Stimulated activated CD8-positive, alpha-beta memory T cell treated with anti-CD3 and anti-CD28 coated beads, Interleukin-7, amount 100 ng/mL, for 48 hours (primary cell): ENCODE results near the gene GALNT3.
A peak's percentile ranks its signal among the peaks of the same experiment; 100 is the strongest.

Experiments used
- DNase-seq, 2 donors: peaks; one replicate each; pipeline ENCODE4 v3.0.0-alpha.2; 2020; ENCODE audit warnings: low read depth in 1 of 2; ENCODE audit errors: extremely low read depth in 1 of 2

The GALNT3 gene

DNA sequence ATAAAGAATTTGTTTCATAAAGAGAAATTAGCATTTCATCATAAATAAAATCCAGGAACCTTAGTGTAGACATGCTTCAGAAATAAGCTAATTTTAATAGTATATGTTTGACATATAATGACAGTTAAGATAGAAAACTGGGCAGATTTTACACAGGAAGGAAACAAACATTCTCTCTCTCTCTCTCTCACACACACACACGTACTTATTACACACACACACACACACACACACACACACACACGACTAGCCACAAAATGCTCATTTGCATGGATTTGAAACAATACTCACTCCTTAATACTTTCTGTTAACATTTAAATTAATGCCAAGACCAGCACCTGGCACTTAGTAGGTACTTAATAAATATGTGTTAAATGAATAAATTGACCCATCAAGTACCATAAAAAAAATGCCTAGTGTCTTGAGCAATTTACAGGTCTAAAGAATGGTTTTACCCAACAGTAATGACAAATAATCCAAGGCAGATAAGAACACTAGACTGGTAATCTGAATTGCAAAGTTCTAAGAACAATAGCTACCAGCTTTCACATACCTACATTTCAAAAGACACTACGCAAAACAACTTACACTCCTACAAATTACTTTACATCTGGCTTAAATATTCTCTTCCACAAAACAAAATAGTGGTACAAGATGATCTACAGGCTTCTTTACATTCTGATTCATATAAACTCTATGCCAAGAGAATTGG, 2.9 kb upstream of the GALNT3 start:
- DNase-seq, result no peak

DNA sequence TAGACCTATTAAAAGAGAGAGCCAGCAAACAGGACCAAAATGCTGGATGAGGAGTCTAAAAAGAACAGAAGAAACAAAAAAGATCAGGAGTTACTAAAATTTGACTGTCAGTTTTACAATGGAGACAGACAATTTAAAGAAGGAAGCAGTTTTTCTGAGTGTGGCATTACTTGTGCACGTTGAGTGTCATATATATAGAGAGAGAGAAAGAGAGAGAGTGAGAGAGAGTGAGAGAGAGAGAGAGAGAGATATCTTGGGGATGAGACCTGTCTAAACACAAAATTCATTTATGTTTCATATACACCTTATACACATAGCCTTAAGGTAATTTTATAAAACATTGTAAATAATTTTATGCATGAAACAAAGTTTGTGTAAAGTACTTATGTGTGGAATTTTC, 2.1 kb upstream of the GALNT3 start:
- no peak for DNase-seq

DNA sequence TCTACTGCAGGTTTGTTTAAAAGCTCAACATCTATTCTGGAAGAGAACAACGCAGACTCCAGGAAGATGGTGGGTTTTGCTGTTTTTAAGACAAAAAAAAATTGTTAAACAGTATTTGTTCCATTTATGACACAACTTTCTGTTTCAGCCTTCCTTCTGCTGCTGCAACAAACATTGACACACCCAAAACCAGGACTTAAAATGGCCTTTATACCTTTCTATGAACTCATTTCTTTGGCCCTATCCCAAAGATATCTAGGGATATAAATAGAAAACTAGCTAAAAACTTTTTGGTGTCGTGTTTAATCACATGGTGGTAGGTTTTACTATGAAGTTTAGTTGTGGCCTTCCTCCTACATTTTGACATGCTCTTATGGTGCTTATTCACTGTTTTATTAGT, 964 bp upstream of the GALNT3 start:
- no peak for DNase-seq

DNA sequence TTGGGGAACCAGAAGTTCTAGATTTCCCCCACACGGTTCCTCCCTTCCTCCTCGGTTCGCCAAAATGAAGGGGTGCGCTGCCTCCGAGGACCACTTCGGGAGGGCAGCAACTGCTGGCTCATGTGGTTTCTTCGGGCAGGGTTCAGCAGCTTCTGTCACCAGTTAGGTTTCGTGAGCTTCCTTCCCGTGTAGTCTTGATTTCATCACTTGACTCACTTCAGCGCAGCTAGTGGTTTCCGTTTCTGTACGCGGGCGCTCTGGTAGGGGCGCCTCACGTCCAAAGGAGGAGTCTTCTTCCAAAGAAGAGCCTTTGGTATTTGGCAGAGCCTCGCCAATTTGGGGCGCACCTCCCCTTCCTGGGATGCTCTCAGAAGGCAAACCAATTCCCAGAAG, 485 bp upstream of the GALNT3 start:
- peak; percentile 53 to 61 for DNase-seq

DNA sequence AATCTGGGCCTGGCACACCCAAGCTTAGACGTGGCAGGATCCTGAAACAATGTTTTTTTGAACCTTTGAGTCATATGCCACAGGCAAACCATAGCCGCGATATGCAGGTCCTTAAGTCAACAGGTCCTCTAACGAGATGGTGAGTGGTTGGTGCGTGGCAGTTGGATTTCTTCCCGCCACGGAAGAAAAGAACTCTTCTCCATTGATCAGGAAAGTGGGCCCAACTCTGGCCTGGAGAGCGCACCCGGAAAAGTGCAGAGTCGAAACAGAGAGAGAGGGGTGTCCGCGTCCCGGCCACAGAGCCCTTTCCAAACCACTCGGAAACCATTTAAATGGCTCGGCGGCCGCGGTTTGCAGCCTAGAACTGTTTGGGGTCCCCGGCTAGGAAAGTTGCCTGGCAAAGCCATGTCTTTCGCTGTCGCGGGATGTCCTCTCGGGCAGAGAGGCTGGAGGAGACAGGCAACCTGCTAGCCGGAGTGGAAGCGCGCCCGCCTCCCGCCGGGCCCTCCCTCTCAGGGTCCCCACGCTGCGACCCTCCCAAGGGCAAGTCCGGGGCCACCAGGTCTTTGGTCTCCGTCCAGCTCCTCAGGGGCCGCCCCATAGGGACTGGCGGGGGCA, 777 bp downstream of the GALNT3 start:
- DNase-seq, result no peak

DNA sequence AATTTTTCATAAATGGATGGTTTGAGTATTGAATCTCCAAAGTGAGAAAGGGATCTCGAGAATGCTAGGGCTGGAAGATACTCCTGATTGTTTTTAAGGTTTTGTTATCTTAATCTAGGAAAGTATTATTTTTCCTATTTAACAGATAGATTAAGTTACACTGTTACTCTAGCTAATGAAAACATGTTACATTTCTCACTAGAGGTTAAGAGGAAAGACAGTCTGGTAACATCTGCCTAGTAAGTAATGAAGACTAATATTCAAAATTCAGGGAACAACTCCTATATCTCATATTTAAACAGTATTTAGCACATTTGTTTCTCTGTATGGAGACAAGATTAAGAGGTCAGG, 2.0 kb downstream of the GALNT3 start:
- DNase-seq, result no peak

DNA sequence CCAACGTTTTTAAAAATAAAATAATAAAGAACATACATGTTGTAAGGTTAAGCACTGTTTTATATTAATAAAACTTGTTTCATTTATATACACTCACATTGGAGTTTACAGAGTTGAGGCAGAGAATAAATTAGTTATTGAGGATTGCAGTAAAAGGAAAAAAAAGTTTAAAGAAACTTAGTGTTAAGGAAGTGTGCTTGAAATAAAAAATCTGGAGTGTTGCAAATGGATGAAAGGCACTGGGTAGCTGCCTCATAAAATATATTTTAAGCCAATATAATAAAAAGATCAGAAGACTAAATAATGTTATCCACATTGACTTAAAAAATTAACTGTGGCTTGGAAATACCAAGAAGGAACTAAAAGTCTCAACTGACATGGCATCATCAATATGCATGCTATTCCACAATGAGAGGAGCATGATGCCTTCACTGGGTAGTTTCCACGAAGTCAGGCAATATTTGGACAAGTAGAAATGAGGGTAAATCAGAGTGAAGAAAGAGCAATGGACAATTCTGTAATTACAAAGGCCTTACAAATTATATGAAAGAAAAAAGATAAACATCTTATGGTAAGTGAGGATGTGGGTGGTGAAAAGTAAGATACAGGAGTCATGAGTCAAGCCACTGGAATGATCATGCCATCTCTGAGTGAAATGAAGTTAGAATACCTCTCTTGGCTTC, 2.5 kb downstream of the GALNT3 start:
- DNase-seq, result no peak

DNA sequence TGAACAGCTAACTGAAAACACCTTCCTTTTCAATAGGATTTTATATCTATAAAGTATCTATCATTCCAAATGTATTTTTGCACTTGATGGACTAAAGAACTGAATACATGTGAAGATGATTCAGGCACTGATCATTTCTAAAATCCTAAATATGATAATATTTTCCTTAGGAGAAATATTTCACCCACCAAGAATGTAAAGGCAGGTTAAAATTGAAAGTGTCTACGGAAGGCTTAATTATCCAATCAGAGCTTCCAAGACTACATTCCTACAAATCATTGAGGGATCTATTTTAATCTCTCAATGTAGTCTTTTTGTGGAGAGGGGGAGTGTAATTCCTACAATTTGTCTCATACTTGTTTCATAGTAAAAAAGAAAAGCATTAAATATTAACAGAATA, 3.6 kb downstream of the GALNT3 start:
- DNase-seq, result no peak

DNA sequence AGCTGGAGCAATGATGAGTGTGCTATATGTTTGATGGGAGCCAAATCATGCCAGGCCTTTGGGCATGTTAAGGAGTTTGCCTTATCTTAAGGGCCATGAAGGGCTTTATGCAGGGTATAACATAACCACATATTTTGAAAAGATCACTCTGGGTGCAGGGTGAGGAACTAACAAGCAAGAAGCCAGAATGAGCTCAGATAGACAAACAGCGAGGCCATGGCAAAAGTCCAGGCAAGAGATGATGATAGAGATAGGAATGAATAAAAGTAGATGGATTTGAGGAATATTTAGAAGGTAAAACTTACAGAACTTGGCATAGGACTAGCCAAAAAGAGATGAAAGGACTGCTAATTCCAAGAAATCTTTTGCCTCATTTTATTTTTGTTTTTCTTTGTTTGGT, 6.7 kb downstream of the GALNT3 start:
- no peak for DNase-seq

DNA sequence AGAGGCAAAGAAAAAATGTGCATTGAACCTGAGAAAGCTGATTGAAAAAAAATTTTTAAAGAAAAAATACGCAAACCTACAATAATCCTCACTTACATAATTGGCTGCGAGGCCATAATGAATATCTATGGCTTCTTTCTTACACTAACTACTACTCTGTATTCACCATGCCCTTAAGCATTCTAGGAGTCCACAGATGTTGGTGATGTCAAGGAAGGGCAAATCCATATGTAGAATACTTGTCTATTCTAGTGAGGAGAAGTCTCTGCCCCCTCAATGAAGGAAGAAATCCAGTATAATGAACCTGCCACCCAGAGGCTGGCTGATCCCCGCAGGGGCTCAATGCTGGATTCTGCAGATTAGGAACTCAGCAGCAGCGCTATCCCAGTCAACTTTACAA, 14.3 kb downstream of the GALNT3 start:
- no peak for DNase-seq

DNA sequence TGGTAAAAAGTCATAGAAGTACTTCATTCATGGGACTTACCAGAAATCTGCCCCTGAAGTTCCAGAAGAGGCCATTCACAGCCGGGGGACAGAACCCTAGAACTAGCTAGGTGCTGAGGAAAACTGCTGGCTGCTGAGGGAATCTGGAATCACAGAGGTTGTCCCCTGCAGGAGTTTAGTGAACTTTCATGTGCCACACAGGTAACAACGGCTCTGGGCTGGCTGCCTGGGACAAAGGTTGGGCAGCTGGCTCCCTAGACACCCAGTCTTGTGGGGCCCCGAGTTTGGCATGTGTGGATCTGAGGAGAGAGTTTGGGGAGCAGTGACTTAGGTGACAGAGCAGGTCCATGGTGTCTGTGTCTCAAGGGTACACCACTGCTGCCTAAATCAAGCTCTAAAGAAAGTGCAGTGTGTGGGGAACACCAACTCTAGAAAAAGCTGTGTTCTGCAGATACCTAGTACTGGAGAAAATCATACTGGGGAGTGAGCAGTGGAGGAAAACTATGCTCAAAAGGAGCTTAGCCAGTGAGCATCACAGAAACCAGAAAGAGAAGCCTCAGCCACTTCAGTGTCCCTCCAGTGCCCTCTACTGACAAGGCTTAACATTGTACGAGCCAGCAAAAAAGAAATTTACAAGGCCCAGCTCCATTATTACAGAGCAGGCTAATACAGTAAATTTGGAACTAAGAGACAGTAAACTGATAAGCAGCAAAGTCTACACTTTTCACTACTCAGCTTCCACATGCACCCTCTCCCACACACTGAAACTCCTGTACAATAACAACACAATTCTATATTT, 15.2 kb downstream of the GALNT3 start:
- no peak for DNase-seq

DNA sequence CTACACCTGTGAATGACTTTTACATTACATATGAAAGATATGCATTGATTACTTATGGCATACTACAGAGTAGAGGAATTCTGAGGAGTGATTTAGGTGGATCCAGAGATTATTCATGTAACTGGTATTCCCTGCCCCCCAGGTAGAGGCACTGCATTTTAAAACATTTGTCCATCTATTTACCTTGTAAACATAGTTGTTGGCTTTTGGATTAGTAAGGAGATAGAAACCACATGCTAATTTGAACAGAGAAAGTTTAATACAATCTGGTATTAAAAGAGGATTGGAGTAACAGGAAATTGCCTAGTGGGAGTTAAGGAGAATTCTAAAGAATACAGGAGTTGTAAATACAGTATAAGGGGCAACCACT, 15.9 kb downstream of the GALNT3 start:
- no peak for DNase-seq

DNA sequence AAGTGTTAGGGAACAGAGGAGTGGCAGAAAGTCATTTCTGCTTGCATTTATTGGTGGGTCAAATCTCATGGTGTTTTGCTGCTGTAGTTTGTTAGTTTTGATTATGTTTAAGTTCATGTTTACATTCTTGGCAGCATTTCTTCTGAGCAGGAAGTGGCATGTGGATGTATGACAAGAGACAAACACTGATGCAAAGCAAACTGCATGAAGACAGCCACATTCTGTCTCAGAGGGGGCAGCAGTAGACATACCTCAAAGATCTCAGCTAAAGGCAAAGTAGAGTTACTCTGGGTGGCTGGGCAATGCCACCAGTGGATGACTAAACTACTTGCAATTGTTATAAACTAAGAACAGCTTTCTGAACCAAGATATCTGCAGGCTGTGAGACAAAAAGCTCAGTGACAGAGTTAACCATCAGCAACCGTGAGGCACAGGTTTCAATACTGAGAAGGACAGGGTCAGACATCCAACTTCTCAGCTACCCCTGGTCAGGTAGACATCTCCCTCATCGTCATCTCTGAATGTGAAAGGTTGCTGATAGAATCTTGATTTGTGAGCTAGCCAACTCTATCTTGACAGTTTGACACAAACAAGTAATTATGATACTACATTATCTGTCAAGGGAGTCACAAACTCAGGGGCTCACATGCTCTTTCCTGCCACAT, 16.4 kb downstream of the GALNT3 start:
- no peak for DNase-seq

DNA sequence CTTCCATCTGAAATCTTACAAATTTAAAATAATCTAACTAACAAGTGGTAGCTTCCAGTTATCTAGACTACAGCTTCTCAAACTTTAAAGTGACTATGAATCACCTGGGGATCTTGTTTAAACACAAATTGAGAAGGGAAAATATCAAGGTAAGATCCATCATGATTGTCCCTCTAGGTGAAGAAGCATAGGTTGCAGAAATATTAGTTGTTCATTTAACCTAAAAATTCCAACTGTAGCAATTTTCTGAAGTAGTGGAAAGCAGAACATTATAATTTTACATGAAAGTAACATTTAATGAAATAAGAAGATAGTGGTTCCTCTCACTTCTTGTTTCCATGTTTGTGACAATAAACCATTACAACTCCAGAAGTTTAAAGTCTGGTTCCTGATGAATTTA, 17.3 kb downstream of the GALNT3 start:
- no peak for DNase-seq

DNA sequence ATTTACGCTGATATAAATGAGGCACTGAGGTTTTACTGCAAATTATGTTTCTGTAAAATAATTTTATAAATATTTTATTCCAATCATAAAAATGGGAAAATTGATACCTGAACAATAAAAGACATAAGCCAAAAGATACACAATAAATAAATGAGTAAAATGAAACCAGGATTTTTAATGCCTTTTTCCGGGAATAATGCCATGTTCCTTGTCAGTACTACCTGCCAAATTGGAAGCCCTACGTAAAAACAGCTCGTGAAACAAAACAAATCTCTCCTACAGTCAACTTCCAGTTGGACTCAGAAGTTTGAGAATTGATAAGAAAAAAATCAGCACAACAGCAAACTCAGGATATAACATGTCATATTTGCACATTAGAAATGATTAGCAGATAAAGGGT, 18.0 kb downstream of the GALNT3 start:
- DNase-seq, result no peak

DNA sequence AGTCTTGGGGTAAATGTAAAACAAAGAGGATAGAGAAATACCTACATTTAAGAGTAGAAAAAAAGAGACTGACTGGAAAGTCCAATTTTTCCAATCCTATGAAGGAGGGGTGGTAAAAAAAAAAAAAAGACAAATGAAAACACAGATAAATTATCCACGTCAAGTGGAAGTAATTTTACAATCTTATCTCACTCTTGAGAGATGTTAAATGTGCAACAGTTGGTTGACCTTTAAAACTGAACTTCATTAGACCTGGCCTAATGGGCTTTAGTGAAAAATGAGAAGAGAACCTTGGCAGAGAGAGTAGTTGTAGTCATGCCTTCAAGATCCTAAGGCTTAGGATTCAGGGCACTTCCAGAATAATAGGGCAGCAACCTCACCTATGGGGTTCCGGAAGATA, 20.4 kb downstream of the GALNT3 start:
- no peak for DNase-seq

DNA sequence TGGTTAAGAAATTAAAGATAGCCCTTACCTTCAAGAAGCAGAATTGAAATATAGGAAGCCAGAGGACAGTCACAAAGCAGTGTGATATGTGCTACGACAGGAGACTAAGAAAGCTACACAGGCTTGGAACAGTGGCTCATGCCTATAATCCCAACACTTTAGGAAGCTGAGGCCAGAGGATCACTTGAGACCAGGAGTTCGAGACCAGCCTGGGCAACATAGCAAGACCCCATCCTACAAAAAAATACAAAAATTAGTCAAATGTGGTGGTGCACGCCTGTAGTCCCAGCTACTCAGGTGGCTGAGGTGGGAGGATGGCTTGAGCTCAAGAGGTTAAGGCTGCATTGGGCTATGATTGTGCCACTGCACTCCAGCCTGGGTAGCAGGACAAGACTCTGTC, 21.9 kb downstream of the GALNT3 start:
- DNase-seq, result no peak

DNA sequence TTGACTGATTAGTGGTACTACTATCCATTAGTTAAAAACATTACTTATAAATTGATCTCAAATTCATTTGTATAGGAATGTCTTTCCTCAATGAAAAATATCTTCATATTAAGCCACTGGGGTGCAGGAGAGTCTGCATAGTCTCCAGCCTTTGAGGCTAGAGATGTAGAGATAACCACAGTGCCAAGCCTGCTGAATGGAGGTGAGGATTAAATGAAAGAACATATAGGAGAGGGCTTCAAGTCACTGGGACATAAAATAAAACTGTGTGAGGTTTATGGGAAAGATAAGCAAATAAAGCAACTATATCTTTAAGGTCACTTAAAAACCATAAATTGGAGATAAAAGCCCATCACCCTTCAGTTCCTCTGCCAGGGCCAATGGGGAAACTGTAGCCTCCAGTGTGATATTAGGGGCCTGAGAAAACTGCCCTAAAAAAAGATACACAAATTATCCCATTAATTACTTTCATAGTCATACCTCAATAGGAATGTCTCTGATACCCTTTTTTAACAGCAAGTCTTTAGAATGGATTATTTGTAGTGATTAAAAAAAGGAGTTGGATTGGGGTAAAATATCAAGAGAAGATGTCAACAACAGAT, 27.6 kb downstream of the GALNT3 start:
- DNase-seq, result no peak

DNA sequence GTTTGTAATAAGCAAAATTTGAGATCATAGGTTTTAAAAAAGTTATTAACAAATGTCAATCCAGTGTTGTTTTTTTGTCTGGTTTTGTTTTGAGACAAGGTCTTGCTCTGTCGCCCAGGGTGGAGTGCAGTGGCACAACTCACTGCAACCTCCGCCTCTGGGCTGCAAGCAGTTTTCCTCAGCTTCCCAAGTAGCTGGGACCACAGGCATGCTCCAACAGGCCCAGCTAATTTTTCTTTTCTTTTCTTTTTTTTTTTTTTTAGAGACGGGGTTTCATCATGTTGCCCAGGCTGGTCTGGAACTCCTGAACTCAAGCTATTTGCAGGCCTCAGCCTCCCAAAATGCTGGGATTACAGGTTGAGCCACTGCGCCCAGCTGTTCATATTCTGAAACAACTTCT, 31.3 kb downstream of the GALNT3 start:
- no peak for DNase-seq

DNA sequence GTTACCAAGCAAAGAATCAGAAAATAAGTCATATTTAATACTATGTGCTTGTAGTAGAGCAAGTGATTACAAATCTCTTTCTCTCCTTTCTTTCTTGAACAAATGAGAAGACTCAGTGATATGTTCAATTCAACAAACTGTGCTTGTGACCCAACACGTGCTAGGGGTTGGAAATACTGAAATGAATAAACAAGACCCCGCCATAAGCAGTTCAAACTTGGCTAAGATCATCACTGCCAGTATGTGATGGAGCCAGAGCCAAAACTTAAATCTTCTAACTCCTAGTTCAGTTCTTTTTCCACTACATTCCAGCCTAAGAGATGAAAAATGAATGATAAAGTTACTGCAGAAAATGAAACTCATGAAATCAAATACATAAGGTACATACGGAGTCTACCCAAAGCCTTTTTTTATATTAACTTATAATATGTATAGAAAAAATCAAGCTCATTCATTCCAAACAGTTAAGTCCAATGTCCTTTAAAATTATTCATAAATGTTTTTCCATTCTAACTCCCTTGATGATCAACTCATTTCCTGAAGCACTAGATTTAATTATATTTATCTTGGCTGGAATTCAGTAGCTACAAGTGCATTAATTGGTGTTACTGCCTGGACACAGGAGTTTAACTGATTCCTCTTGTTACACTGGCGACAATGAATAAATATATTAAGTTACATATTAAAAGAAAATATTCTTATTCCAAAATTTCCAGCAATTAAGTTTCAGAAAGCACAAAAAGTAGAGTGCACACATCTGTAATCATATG, 36.0 kb downstream of the GALNT3 start:
- DNase-seq, result no peak
